Gastrocnemius medialis (tissue), 4 donors: ENCODE measurements around the gene ATF3. TPM values are rescaled to one million over a fixed set of nuclear protein-coding genes. Genes with fewer than 3 reads are reported as not detected.
A peak's percentile ranks its signal among the peaks of the same experiment; 100 is the strongest.

Source experiments
- ATAC-seq, 2 donors: fragments of 150-250 bp; one replicate each; pipeline ENCODE4 v1.9.1; 2016
- DNase-seq, 2 donors: peaks; one replicate each; pipeline ENCODE4 v3.0.0-alpha.2; 2019
- H3K27ac ChIP-seq, 4 donors: fragments of 200-600 bp; sonication (generic); 1 replicate in 1 of 4; 2 replicates in 3 of 4; pipeline ENCODE4 v1.5.1; 2016 to 2018; ENCODE audit warnings: mild to moderate bottlenecking in 2 of 4, moderate library complexity in 1 of 4
- H3K27me3 ChIP-seq, 3 donors: fragments of 200-600 bp; sonication (generic) in 2 of 3; 1 replicate in 1 of 3; 2 replicates in 2 of 3; pipeline versions ENCODE4 v1.5.1 to v1.6.0; 2016 to 2019; ENCODE audit warnings: mild to moderate bottlenecking in 1 of 3, moderate library complexity in 1 of 3
- H3K36me3 ChIP-seq, 2 donors: fragments of 200-600 bp; sonication (generic) in 1 of 2; one replicate each; pipeline ENCODE4 v1.5.1; 2017 to 2018
- H3K4me1 ChIP-seq, 2 donors: fragments of 200-600 bp; sonication (generic) in 1 of 2; one replicate each; pipeline ENCODE4 v1.5.1; 2016 to 2017; ENCODE audit warnings: mild to moderate bottlenecking in 2 of 2
- H3K4me3 ChIP-seq, 4 donors: fragments of 200-600 bp; sonication (generic) in 3 of 4; 1 replicate in 1 of 4; 2 replicates in 3 of 4; pipeline ENCODE4 v1.5.1; 2016 to 2019; ENCODE audit warnings: mild to moderate bottlenecking in 2 of 4
- H3K9me3 ChIP-seq, 3 donors: fragments of 200-600 bp; sonication (generic) in 2 of 3; 1 replicate in 1 of 3; 2 replicates in 2 of 3; pipeline ENCODE4 v1.5.1; 2016 to 2019
- CTCF ChIP-seq, 5 experiments: fragments of 450-650 bp in 3 of 5; fragments of 200-600 bp in 2 of 5; sonication (generic) in 2 of 5; IDR thresholded peaks in 4 of 5; conservative IDR thresholded peaks in 1 of 5; 1 replicate in 4 of 5; 2 replicates in 1 of 5; pipeline ENCODE4 v1.5.1; 2016 to 2019; ENCODE audit warnings: antibody characterized with exemption in 5 of 5, mild to moderate bottlenecking in 3 of 5, moderate library complexity in 3 of 5
- POLR2A ChIP-seq, 2 donors: fragments of 450-650 bp; IDR thresholded peaks; one replicate each; pipeline ENCODE4 v1.6.1; 2017; ENCODE audit warnings: antibody characterized with exemption in 2 of 2, mild to moderate bottlenecking in 2 of 2, moderate library complexity in 2 of 2
- in situ Hi-C, 4 donors: fragments of 200-750 bp; cut with MboI; loops; one replicate each; pipeline versions ENCODE4 v1.15.0 to v1.8.0; 2017; ENCODE audit warnings: low sequenced_read_pairs in 4 of 4
- intact Hi-C: fragments of 100-400 bp; cut with DNase I; formaldehyde crosslinking; loops from one replicate; pipeline ENCODE4 v1.15.1; 2023; ENCODE audit warnings: low total_unique reads
- total RNA-seq, 4 donors: library from RNA; depleted of rRNA; stranded (reverse); fragments of >200 nt; gene quantifications; one replicate each; pipeline versions ENCODE4 v1.1.0 to v1.2.3, GENCODE V29; 2016

ATF3 gene
- total RNA-seq, 4 donors from 2014 or later: 1.9 to 7.4 (median 7.2) TPM

DNA sequence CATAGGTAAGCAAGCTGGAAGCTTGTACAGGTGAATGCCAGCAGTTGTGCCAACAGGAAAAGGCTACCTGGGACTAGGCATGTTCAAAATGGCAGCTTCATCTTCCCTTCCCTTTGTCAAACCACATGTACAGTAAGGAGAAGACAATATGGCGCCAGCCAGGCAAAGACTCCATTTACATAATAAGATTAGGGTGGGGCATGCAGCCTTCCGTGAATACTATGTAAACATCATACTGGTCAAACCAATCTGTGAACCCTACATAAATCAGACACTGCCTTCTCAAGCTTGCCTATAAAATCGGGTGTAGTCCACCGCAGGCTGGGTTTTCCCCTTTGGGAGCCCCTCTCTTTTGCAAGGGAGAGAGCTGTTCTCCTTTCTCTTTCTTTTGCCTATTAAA is 24.6 kb downstream of the ATF3 start:
- intact Hi-C loops: no loop called here
- no peaks in the 10 kb centered on the region for H3K9me3 ChIP-seq
- in situ Hi-C loops: loop anchor here in 1 of 4 donors (5.0 kb wide), 1 partner anchor 151 kb away; no protein-coding TSS in a partner anchor
- DNase-seq (no peak), ATAC-seq (no peak)
- peaks cover 5 to 15% of the 10 kb centered on the region in 2 donors for H3K4me1 ChIP-seq
- no peaks in the 10 kb centered on the region for H3K36me3 ChIP-seq
- no peak overlapping the region for H3K4me3 ChIP-seq
- peaks cover 0 to 6% (median 0%) of the 10 kb centered on the region in 3 donors for H3K27me3 ChIP-seq
- no peak overlapping the region for H3K27ac ChIP-seq
- no peak for TF ChIP-seq POLR2A (IDR thresholded peaks at IDR 0.05)
- TF ChIP-seq CTCF (IDR thresholded peaks at IDR 0.05 in 4 of 5, conservative IDR thresholded peaks at IDR 0.05 in 1 of 5): no peak

DNA sequence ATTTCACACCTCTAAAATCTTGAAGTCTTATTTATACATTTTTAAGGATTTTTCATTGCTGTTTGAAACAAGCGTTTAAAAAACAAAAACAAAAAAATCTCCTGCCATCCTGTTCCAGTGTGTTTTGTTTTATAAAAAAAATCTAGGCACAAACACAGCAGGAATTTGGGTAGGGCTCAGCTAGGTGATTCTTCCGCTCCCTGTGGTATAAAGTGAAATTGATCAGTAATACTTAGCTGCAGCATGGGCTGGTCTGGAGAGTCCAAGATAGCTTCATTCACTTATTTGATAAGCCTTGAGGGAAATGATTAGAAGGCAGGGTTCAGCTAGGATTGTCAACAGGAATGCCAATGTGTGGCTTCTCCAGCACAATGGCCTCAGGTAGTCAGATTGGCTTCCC is 25.7 kb downstream of the ATF3 start:
- H3K27ac ChIP-seq: no peak overlapping the region
- in situ Hi-C loops: loop anchor here in 1 of 4 donors (5.0 kb wide), 1 partner anchor 152 kb away; no protein-coding TSS in a partner anchor
- no peaks in the 10 kb centered on the region for H3K9me3 ChIP-seq
- ATAC-seq: no peak
- TF ChIP-seq POLR2A (IDR thresholded peaks at IDR 0.05) (no peak), CTCF (IDR thresholded peaks at IDR 0.05 in 4 of 5, conservative IDR thresholded peaks at IDR 0.05 in 1 of 5) (no peak)
- no peaks in the 10 kb centered on the region for H3K36me3 ChIP-seq
- peaks cover 5 to 25% of the 10 kb centered on the region in 2 donors for H3K4me1 ChIP-seq
- H3K4me3 ChIP-seq: no peak overlapping the region
- peaks cover 0 to 6% (median 0%) of the 10 kb centered on the region in 3 donors for H3K27me3 ChIP-seq
- no peak for DNase-seq
- intact Hi-C loops: no loop called here

- ATAC-seq: no peak
- Histone ChIP-seq H3K27ac (peak overlapping the region; percentile 69 to 78 (median 72)), H3K4me1 (peaks cover 5 to 27% of the 10 kb centered on the region in 2 donors), H3K4me3 (peak overlapping the region in 1 of 4 donors; percentile 3), H3K9me3 (no peaks in the 10 kb centered on the region), H3K27me3 (peaks cover 0 to 6% (median 0%) of the 10 kb centered on the region in 3 donors), H3K36me3 (no peaks in the 10 kb centered on the region)
- no peak for DNase-seq
- intact Hi-C loops (no loop called here), in situ Hi-C loops (no loop called here)
- TF ChIP-seq CTCF (IDR thresholded peaks at IDR 0.05 in 4 of 5, conservative IDR thresholded peaks at IDR 0.05 in 1 of 5) (no peak), POLR2A (IDR thresholded peaks at IDR 0.05) (no peak)
Measured at GRCh38 chr1:212635141-212635631, 26.6 kb downstream of the ATF3 start.

GRCh38 chr1:212637902-212638301 is 29.3 kb downstream of the ATF3 start:
- Histone ChIP-seq H3K4me3 (peak overlapping the region in 2 of 4 donors; percentile 18 to 33), H3K4me1 (peaks cover 5 to 27% of the 10 kb centered on the region in 2 donors), H3K27ac (peak overlapping the region; percentile 69 to 78 (median 70)), H3K36me3 (no peaks in the 10 kb centered on the region), H3K27me3 (peaks cover 0 to 6% (median 0%) of the 10 kb centered on the region in 3 donors), H3K9me3 (no peaks in the 10 kb centered on the region)
- in situ Hi-C loops (no loop called here), intact Hi-C loops (no loop called here)
- TF ChIP-seq CTCF (IDR thresholded peaks at IDR 0.05 in 4 of 5, conservative IDR thresholded peaks at IDR 0.05 in 1 of 5) (no peak), POLR2A (IDR thresholded peaks at IDR 0.05) (no peak)
- no peak for DNase-seq
- no peak for ATAC-seq
